Fibroblast of skin of right biceps (primary cell): Measurements from ENCODE around the gene CCNJL.

Experiments
- DNase-seq: peaks from one replicate; pipeline ENCODE4 v3.0.0-alpha.2; 2013

The CCNJL gene

GRCh38 chr5:160330212-160330611 lies 17.8 kb upstream of the CCNJL start:
- no peak for DNase-seq

- no peak for DNase-seq
Measured at GRCh38 chr5:160327818-160328217, 15.5 kb upstream of the CCNJL start.

GRCh38 chr5:160326981-160327380 lies 14.6 kb upstream of the CCNJL start:
- no peak for DNase-seq

GRCh38 chr5:160325716-160326115 lies 13.4 kb upstream of the CCNJL start:
- no peak for DNase-seq

GRCh38 chr5:160324886-160325285 lies 12.5 kb upstream of the CCNJL start:
- no peak for DNase-seq

GRCh38 chr5:160318409-160318808 lies 6.0 kb upstream of the CCNJL start:
- no peak for DNase-seq

GRCh38 chr5:160317434-160317833 lies 5.1 kb upstream of the CCNJL start:
- DNase-seq, result no peak

- DNase-seq, result peak; percentile 15
Measured at GRCh38 chr5:160315968-160316367, 3.6 kb upstream of the CCNJL start.

GRCh38 chr5:160312960-160313727 lies 780 bp upstream of the CCNJL start:
- no peak for DNase-seq

GRCh38 chr5:160311491-160312133 lies 752 bp downstream of the CCNJL start:
- DNase-seq, result no peak

- no peak for DNase-seq
Measured at GRCh38 chr5:160310552-160311295, 1.6 kb downstream of the CCNJL start.

GRCh38 chr5:160310140-160310539 lies 2.2 kb downstream of the CCNJL start:
- no peak for DNase-seq

GRCh38 chr5:160306696-160307095 lies 5.7 kb downstream of the CCNJL start:
- DNase-seq, result no peak

GRCh38 chr5:160305319-160305718 lies 7.0 kb downstream of the CCNJL start:
- DNase-seq, result no peak

GRCh38 chr5:160303690-160304089 lies 8.7 kb downstream of the CCNJL start:
- DNase-seq, result no peak

- no peak for DNase-seq
Measured at GRCh38 chr5:160298189-160298588, 14.2 kb downstream of the CCNJL start.

- no peak for DNase-seq
Measured at GRCh38 chr5:160297776-160298175, 14.6 kb downstream of the CCNJL start.

- DNase-seq, result no peak
Measured at GRCh38 chr5:160297004-160297403, 15.4 kb downstream of the CCNJL start.

GRCh38 chr5:160296496-160296895 lies 15.9 kb downstream of the CCNJL start:
- no peak for DNase-seq

- DNase-seq, result no peak
Measured at GRCh38 chr5:160293901-160294561, 18.3 kb downstream of the CCNJL start.

GRCh38 chr5:160293386-160293785 lies 19.0 kb downstream of the CCNJL start:
- no peak for DNase-seq

- no peak for DNase-seq
Measured at GRCh38 chr5:160291467-160291866, 20.9 kb downstream of the CCNJL start.

GRCh38 chr5:160290751-160291150 lies 21.6 kb downstream of the CCNJL start:
- no peak for DNase-seq
